NCI-H524 (cell line): ENCODE data around the gene GRIN3A.

Source experiments
- DNase-seq, 2 experiments: peaks; one replicate each; lab custom pipeline; 2025; lab: John Stamatoyannopoulos, UW

GRIN3A gene

DNA sequence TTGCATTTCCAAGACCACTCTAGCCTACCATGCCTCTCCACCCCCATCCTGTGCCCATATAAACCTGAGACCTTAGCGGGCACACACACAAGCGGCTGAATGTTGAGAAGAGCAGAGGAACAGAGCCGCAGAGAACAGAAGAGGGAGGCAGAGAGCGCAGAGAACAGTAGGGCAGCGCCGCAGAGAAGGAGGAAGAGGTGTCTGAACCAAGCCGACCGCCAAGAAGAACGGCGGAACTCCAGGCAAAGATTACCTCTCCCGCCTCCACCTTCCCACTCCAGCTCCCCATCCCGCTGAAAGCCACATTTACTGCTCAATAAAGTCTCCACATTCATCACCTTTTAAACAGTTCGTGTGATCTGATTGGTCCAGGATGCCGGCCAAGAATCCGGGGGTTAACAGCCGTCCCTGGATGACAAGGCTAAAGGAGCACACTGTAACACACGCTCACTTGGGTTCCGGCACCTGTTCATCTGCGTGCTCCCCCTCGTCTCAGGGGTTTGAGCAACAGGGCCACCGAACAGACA lies 33.2 kb downstream of the GRIN3A start:
- peak; percentile 87 to 90 for DNase-seq

GRCh38 chr9:101702257-101702656 lies 36.2 kb downstream of the GRIN3A start:
- DNase-seq = no peak

DNA sequence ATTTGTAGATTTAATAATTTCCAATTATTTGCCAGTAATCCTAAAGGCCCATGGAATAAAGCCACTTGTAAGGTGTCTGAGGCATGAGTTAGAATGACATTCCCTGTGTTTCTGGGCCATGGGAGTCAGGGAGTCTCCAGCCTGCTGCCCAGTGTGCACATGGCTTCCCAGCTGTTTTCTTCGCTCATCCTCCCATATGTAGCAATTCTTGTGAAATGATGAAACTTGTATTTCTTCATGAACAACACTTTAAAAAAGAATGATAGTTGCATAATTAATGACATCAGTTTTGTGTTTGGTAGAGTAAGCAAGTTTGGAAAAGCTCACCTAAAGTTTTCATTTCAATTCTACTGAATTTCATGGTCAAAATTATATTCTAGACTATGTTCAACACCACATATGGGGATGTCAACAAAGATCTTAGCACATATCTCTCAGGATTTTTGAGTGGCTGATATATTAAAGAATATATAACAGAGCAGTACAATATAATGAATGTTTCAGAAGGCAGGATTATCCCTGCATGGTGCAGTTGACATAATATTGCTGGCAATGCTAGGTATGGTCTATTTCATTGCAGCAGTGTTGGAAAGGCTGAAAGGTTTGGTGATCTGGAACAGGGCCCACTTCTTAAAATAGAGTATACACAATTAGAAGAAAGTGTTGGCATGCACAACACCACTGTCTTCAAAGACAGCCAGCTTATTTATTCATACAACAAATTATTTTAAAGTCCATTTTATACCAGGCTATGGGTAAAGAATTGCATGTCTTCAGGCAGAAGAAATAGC lies 44.7 kb downstream of the GRIN3A start:
- DNase-seq = no peak

GRCh38 chr9:101691657-101692056 lies 46.8 kb downstream of the GRIN3A start:
- DNase-seq = no peak

- no peak for DNase-seq
Measured at GRCh38 chr9:101689039-101689438, 49.4 kb downstream of the GRIN3A start.

GRCh38 chr9:101684665-101685064 lies 53.8 kb downstream of the GRIN3A start:
- DNase-seq = no peak

DNA sequence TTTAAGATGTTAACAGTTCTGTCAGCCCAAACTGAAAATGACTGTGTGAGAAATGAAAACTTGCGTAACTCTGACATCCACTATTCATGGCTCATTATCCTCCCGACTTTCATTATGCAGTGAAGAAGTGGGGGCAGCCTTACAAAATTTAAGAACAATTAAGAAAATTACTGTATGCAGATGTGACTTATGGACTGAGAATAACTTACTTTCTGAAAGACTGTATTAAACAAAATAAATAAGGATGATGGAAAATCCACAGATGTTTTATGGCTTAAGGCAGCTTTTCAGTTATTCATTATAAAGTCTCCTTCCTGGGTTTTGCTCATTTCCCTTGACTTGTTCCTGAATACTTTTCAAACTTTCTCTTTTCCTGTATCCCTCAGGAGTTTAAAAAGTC lies 55.2 kb downstream of the GRIN3A start:
- no peak for DNase-seq

DNA sequence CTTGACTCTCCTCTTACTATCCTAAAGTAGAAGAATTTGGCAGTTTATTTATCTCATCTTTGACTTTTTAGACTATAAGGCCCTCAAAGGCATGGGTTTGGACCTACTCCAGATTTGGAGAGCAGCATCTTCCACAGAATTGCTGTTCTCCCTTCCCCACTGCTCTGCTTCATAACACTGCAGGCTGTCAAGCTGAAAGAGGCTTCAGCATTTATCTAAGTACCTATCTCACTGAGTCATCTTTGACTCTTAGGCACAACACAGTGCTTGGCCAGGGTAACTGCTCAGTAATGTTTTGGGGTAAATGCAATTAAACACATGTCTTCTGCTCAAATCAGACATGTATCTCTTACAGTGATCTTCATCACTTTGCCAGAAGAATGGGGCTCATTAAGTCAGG lies 60.6 kb downstream of the GRIN3A start:
- no peak for DNase-seq

- DNase-seq = no peak
Measured at GRCh38 chr9:101675341-101675740, 63.1 kb downstream of the GRIN3A start.

- DNase-seq = no peak
Measured at GRCh38 chr9:101674165-101674564, 64.3 kb downstream of the GRIN3A start.

DNA sequence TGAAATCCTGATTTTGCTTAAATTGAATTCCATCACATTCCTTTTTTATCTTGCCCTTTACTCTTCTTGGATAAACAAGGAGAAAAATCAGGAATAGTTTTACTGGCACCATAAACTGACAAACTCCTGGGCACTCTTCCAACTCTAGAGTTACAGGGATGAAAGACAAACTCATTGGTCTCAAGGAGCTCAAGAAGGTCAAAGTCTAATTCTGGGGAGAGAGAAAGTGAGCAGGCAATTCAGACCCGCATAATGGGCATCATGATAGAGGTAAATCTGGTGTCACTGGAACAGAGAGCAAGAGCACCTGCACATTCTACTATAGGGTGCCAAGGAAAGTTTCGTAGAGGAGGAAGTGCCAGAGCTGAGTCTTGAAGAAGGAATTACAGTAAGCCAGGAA lies 64.8 kb downstream of the GRIN3A start:
- no peak for DNase-seq

DNA sequence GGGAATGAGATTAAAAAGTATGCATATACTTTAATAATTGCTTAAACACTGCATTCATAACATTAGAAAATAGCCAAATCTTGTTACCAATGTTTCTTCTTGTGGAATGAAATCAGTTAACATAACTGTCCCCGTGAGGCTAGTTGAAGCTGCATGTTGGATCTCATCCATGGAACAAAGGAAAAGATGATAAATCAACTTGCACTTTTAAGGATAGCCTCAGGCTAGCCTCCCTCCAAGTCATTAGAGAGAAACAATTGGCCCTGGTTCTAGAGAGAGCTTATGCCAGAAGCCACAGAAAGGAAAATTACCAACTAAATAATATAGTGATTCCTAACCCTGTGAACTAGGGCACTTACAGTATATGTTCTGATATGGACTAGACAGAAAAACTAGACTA lies 66.9 kb downstream of the GRIN3A start:
- no peak for DNase-seq

DNA sequence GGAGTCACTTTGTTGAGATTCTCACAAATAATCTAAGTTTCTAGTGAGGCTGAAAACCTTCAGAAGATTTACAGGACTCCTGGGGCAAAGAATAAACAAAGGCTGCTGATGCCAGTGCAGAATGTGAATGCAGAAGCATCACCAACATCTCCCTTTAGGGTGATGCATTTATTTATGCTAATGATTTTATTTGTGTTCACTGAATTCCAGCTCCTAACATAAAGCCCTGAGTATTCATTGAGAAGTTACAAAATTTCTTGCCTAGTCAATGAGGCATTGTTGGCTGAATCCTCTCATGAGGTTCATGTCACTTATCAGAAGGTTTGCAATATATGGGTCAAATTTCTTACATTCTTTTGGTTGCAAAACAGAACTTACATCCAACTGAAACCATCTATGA lies 70.0 kb downstream of the GRIN3A start:
- DNase-seq = no peak

GRCh38 chr9:101664453-101664852 lies 74.0 kb downstream of the GRIN3A start:
- no peak for DNase-seq

GRCh38 chr9:101652601-101653175 lies 85.8 kb downstream of the GRIN3A start:
- no peak for DNase-seq

DNA sequence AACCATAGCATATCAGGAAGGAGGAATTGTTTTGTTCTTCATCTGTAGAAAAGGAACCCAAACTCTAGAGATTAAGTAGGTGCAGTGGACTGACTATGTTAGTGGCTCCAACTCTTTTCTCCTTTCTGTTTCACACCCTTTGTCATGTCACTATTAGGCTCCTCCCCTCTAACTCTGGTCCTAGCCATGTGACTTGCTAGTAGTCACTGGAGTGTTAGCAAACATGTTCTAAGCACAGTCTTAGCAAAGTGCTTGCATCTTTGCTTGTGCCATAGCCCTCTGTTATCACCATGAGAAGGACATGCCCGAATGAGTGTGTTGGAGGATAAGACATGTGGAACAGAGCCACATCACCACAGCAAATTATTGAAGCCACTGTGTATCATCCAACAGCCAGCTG lies 88.3 kb downstream of the GRIN3A start:
- no peak for DNase-seq

DNA sequence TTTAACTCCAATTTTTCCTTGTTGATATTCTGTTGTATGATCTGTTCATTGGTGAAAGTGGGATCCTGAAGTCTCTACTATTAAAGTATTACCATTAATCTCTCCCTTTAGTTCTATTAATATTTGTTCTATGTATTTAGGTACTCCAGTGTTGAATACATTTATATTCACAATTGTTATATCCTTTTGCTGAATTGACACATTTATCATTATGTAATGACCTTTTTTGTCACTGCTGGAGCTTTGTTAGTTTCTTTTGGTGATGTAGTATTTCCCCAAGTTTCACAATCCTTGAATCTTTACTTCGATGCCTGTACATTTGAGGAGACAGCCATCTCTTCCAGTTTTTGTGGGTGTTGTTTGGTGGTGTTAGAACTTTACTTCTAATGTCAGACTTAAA lies 90.0 kb downstream of the GRIN3A start:
- no peak for DNase-seq

DNA sequence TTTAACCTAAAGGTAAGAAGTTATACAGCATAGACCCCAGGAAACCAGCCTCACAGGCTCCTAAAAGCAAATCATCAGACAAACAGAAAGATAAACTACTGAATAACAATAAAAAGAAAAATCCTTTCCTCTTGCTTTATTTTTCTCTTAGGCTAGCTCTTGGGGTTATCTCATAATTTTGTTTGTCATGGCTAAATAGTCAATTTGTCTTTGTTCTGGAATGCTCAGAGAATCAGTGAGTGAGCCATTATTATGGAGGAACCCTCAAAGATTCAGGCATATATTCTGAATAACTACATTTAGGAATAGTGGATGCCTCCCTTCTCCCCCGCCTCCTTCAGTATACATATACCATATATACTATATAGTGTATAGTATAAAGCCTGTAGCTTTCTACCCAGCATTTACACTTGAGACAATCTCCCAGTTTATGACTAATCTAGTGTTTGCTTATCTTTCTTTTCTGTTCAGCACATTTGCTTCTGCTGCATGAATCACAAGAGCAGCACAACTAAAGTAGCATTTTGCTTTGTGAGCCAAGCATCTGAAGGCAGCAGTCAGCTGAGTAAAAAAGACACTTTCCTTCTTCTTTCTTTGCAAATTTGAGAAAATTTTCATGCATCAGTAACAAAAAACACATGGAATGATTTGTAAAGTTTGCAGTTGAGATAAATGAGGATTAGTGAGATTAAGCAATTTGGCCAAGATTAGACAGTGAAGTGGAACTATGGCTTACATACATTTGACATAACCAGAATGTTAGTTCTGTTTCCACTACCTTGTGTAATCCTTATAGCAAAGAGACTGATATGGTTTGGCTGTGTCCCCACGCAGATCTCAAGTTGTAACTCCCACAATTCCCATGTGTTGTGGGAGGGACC lies 98.4 kb downstream of the GRIN3A start:
- DNase-seq = no peak

DNA sequence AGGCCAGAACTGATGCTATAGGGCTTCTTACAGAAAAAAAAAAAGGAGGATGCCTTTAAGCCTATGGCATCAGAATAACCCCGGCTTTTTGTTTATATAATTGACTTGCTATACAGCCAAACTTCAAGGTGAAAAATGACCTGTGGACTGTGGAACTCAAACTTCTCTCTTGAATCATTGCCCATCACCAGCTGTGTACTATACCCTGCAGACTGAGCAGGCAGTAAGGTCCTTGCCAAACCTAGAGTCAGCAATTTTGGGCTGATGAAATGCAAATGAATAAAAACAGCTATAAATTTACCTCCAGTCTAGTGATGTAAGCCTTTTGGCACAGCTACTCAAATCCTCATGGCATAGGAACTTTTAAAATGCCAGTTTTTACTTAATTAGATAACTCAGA lies 99.1 kb downstream of the GRIN3A start:
- DNase-seq = no peak

GRCh38 chr9:101636247-101636646 lies 102.2 kb downstream of the GRIN3A start:
- no peak for DNase-seq

DNA sequence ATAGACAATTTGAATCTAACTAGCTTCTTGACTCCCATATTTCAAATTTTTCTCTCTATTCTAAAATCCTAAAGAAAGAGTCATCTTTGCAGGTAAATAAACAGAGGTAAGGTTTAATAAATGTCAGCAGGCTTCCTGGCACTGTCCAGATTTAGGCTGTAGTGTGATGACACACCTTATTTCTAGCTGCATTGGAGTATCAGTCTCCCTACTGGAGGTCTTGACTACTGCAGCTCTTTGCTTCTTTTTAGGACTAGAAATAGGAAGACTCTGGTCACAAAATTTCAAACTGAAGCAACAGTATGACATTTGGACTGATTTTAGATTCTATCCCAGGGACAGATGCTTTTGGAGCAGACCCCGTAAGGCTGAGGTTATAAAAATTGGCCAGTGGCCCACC lies 103.0 kb downstream of the GRIN3A start:
- DNase-seq = no peak

GRCh38 chr9:101634741-101635409 lies 103.6 kb downstream of the GRIN3A start:
- no peak for DNase-seq
